Measurements from ENCODE around the gene ZNF587.
"Not testable (repeated sequence)": the region's sequence is repeated elsewhere in the genome, so short reads cannot be mapped to it uniquely, and the experiment has no call there.

The ZNF587 gene

GRCh38 chr19:57821501-57821900 is 28.2 kb upstream of the ZNF587 start:
- H3K9me3 ChIP-seq (ENCODE audit: control insufficient read depth in 5 of 5, low read length in 5 of 5); H3K27ac ChIP-seq (ENCODE audit: low read depth, low read length); H3K4me3 ChIP-seq (ENCODE audit: low read depth in 1 of 5, low read length in 5 of 5); H3K36me3 ChIP-seq (ENCODE audit: control insufficient read depth in 5 of 5, insufficient read depth in 5 of 5, low read length in 5 of 5); H3K9ac ChIP-seq (ENCODE audit: low read length in 5 of 5); H3K27me3 ChIP-seq (ENCODE audit: control insufficient read depth in 5 of 5, insufficient read depth in 4 of 5, low read length in 5 of 5): not testable (repeated sequence)
- H3K4me1 ChIP-seq (ENCODE audit: control insufficient read depth in 5 of 5, insufficient read depth in 5 of 5, low read length in 5 of 5): peaks cover 0 to 17% (median 15%) of the 10 kb centered on the region in 5 donors

GRCh38 chr19:57823155-57823554 is 26.5 kb upstream of the ZNF587 start:
- H3K36me3 ChIP-seq (ENCODE audit: control insufficient read depth in 5 of 5, insufficient read depth in 5 of 5, low read length in 5 of 5); H3K27me3 ChIP-seq (ENCODE audit: control insufficient read depth in 5 of 5, insufficient read depth in 4 of 5, low read length in 5 of 5); H3K9ac ChIP-seq (ENCODE audit: low read length in 5 of 5); H3K9me3 ChIP-seq (ENCODE audit: control insufficient read depth in 5 of 5, low read length in 5 of 5); H3K4me3 ChIP-seq (ENCODE audit: low read depth in 1 of 5, low read length in 5 of 5); H3K27ac ChIP-seq (ENCODE audit: low read depth, low read length): not testable (repeated sequence)
- H3K4me1 ChIP-seq (ENCODE audit: control insufficient read depth in 5 of 5, insufficient read depth in 5 of 5, low read length in 5 of 5): peaks cover 0 to 17% (median 15%) of the 10 kb centered on the region in 5 donors

GRCh38 chr19:57823608-57824007 is 26.1 kb upstream of the ZNF587 start:
- not testable (repeated sequence) for H3K27me3 ChIP-seq (ENCODE audit: control insufficient read depth in 5 of 5, insufficient read depth in 4 of 5, low read length in 5 of 5); H3K9me3 ChIP-seq (ENCODE audit: control insufficient read depth in 5 of 5, low read length in 5 of 5); H3K4me3 ChIP-seq (ENCODE audit: low read depth in 1 of 5, low read length in 5 of 5); H3K9ac ChIP-seq (ENCODE audit: low read length in 5 of 5); H3K27ac ChIP-seq (ENCODE audit: low read depth, low read length); H3K36me3 ChIP-seq (ENCODE audit: control insufficient read depth in 5 of 5, insufficient read depth in 5 of 5, low read length in 5 of 5)
- H3K4me1 ChIP-seq (ENCODE audit: control insufficient read depth in 5 of 5, insufficient read depth in 5 of 5, low read length in 5 of 5): peaks cover 0 to 17% (median 15%) of the 10 kb centered on the region in 5 donors

- no peaks in the 10 kb centered on the region for H3K9me3 ChIP-seq (ENCODE audit: control insufficient read depth in 5 of 5, low read length in 5 of 5)
- H3K27me3 ChIP-seq (ENCODE audit: control insufficient read depth in 5 of 5, insufficient read depth in 4 of 5, low read length in 5 of 5): no peaks in the 10 kb centered on the region
- H3K27ac ChIP-seq (ENCODE audit: low read depth, low read length): no peak overlapping the region
- no peaks in the 10 kb centered on the region for H3K36me3 ChIP-seq (ENCODE audit: control insufficient read depth in 5 of 5, insufficient read depth in 5 of 5, low read length in 5 of 5)
- H3K4me3 ChIP-seq (ENCODE audit: low read depth in 1 of 5, low read length in 5 of 5): no peak overlapping the region
- peaks cover 0 to 11% (median 10%) of the 10 kb centered on the region in 5 donors for H3K4me1 ChIP-seq (ENCODE audit: control insufficient read depth in 5 of 5, insufficient read depth in 5 of 5, low read length in 5 of 5)
- no peak overlapping the region for H3K9ac ChIP-seq (ENCODE audit: low read length in 5 of 5)
These were observed 24.1 kb upstream of the ZNF587 start for GRCh38 chr19:57825511-57825910.

GRCh38 chr19:57829316-57829715 is 20.3 kb upstream of the ZNF587 start:
- Histone ChIP-seq H3K4me1 (ENCODE audit: control insufficient read depth in 5 of 5, insufficient read depth in 5 of 5, low read length in 5 of 5) (peaks cover 0 to 7% (median 6%) of the 10 kb centered on the region in 5 donors), H3K36me3 (ENCODE audit: control insufficient read depth in 5 of 5, insufficient read depth in 5 of 5, low read length in 5 of 5) (no peaks in the 10 kb centered on the region), H3K9ac (ENCODE audit: low read length in 5 of 5) (no peak overlapping the region), H3K27me3 (ENCODE audit: control insufficient read depth in 5 of 5, insufficient read depth in 4 of 5, low read length in 5 of 5) (no peaks in the 10 kb centered on the region), H3K9me3 (ENCODE audit: control insufficient read depth in 5 of 5, low read length in 5 of 5) (no peaks in the 10 kb centered on the region), H3K4me3 (ENCODE audit: low read depth in 1 of 5, low read length in 5 of 5) (no peak overlapping the region), H3K27ac (ENCODE audit: low read depth, low read length) (no peak overlapping the region)

- Histone ChIP-seq H3K4me3 (ENCODE audit: low read depth in 1 of 5, low read length in 5 of 5) (peak within 1 kb of the TSS; percentile 52 to 78 (median 62)), H3K36me3 (ENCODE audit: control insufficient read depth in 5 of 5, insufficient read depth in 5 of 5, low read length in 5 of 5) (no peaks in the 10 kb centered on the region), H3K4me1 (ENCODE audit: control insufficient read depth in 5 of 5, insufficient read depth in 5 of 5, low read length in 5 of 5) (peaks cover 0 to 7% (median 6%) of the 10 kb centered on the region in 5 donors), H3K9me3 (ENCODE audit: control insufficient read depth in 5 of 5, low read length in 5 of 5) (no peaks in the 10 kb centered on the region), H3K27me3 (ENCODE audit: control insufficient read depth in 5 of 5, insufficient read depth in 4 of 5, low read length in 5 of 5) (no peaks in the 10 kb centered on the region), H3K9ac (ENCODE audit: low read length in 5 of 5) (peak within 1 kb of the TSS in 2 of 5 donors; percentile 21 to 54), H3K27ac (ENCODE audit: low read depth, low read length) (no peak within 1 kb of the TSS)
These were observed 19.5 kb upstream of the ZNF587 start, which contains the start of gene ZNF587B for GRCh38 chr19:57830071-57830602. ZNF587B (plus strand) TSS chr19:57830299; CDS start chr19:57830529, 230 bp downstream.

GRCh38 chr19:57836991-57837390 is 12.7 kb upstream of the ZNF587 start:
- H3K27ac ChIP-seq (ENCODE audit: low read depth, low read length); H3K9ac ChIP-seq (ENCODE audit: low read length in 5 of 5); H3K27me3 ChIP-seq (ENCODE audit: control insufficient read depth in 5 of 5, insufficient read depth in 4 of 5, low read length in 5 of 5); H3K4me1 ChIP-seq (ENCODE audit: control insufficient read depth in 5 of 5, insufficient read depth in 5 of 5, low read length in 5 of 5); H3K4me3 ChIP-seq (ENCODE audit: low read depth in 1 of 5, low read length in 5 of 5); H3K9me3 ChIP-seq (ENCODE audit: control insufficient read depth in 5 of 5, low read length in 5 of 5): not testable (repeated sequence)
- peaks cover 10 to 21% (median 12%) of the 10 kb centered on the region in 5 donors for H3K36me3 ChIP-seq (ENCODE audit: control insufficient read depth in 5 of 5, insufficient read depth in 5 of 5, low read length in 5 of 5)

- not testable (repeated sequence) for H3K27me3 ChIP-seq (ENCODE audit: control insufficient read depth in 5 of 5, insufficient read depth in 4 of 5, low read length in 5 of 5); H3K9ac ChIP-seq (ENCODE audit: low read length in 5 of 5); H3K4me3 ChIP-seq (ENCODE audit: low read depth in 1 of 5, low read length in 5 of 5); H3K9me3 ChIP-seq (ENCODE audit: control insufficient read depth in 5 of 5, low read length in 5 of 5); H3K27ac ChIP-seq (ENCODE audit: low read depth, low read length)
- peaks cover 16 to 30% (median 19%) of the 10 kb centered on the region in 5 donors for H3K36me3 ChIP-seq (ENCODE audit: control insufficient read depth in 5 of 5, insufficient read depth in 5 of 5, low read length in 5 of 5)
- peaks cover 0 to 11% (median 0%) of the 10 kb centered on the region in 5 donors for H3K4me1 ChIP-seq (ENCODE audit: control insufficient read depth in 5 of 5, insufficient read depth in 5 of 5, low read length in 5 of 5)
These were observed 11.0 kb upstream of the ZNF587 start for GRCh38 chr19:57838622-57839191.

- Histone ChIP-seq H3K27me3 (ENCODE audit: control insufficient read depth in 5 of 5, insufficient read depth in 4 of 5, low read length in 5 of 5) (peaks cover 0 to 10% (median 0%) of the 10 kb centered on the region in 5 donors), H3K9me3 (ENCODE audit: control insufficient read depth in 5 of 5, low read length in 5 of 5) (peaks cover 0 to 6% (median 0%) of the 10 kb centered on the region in 5 donors), H3K4me3 (ENCODE audit: low read depth in 1 of 5, low read length in 5 of 5) (no peak overlapping the region), H3K27ac (ENCODE audit: low read depth, low read length) (no peak overlapping the region), H3K36me3 (ENCODE audit: control insufficient read depth in 5 of 5, insufficient read depth in 5 of 5, low read length in 5 of 5) (peaks cover 16 to 33% (median 19%) of the 10 kb centered on the region in 5 donors), H3K4me1 (ENCODE audit: control insufficient read depth in 5 of 5, insufficient read depth in 5 of 5, low read length in 5 of 5) (peaks cover 0 to 11% (median 0%) of the 10 kb centered on the region in 5 donors), H3K9ac (ENCODE audit: low read length in 5 of 5) (peak overlapping the region in 1 of 5 donors; percentile 87)
These were observed 8.4 kb upstream of the ZNF587 start for GRCh38 chr19:57841122-57841763.

- not testable (repeated sequence) for H3K4me3 ChIP-seq (ENCODE audit: low read depth in 1 of 5, low read length in 5 of 5); H3K9ac ChIP-seq (ENCODE audit: low read length in 5 of 5); H3K27me3 ChIP-seq (ENCODE audit: control insufficient read depth in 5 of 5, insufficient read depth in 4 of 5, low read length in 5 of 5); H3K9me3 ChIP-seq (ENCODE audit: control insufficient read depth in 5 of 5, low read length in 5 of 5); H3K27ac ChIP-seq (ENCODE audit: low read depth, low read length)
- Histone ChIP-seq H3K36me3 (ENCODE audit: control insufficient read depth in 5 of 5, insufficient read depth in 5 of 5, low read length in 5 of 5) (peaks cover 4 to 11% (median 7%) of the 10 kb centered on the region in 5 donors), H3K4me1 (ENCODE audit: control insufficient read depth in 5 of 5, insufficient read depth in 5 of 5, low read length in 5 of 5) (peaks cover 2 to 18% (median 11%) of the 10 kb centered on the region in 5 donors)
These were observed 2.5 kb upstream of the ZNF587 start for GRCh38 chr19:57847164-57847563.
